ENCODE data around the gene LBX1.

GRCh38 chr10:101230183-101230917 is 1.1 kb upstream of the LBX1 start:
- TF ChIP-seq POLR2AphosphoS5 (IDR thresholded peaks at IDR 0.05): no peak
- no peak for TF ChIP-seq MXI1 (conservative IDR thresholded peaks at IDR 0.05; ENCODE audit: poor library complexity, severe bottlenecking)
